PFSK-1 (cell line): Measurements from ENCODE around the gene STXBP5.

Experiments
- FOXP2 ChIP-seq: optimal IDR thresholded peaks from 2 replicates; pipeline ENCODE3; 2011; ENCODE audit warnings: borderline replicate concordance, control low read depth, inconsistent platforms; ENCODE audit not compliant: insufficient read depth; ENCODE audit errors: extremely low read length, extremely low read depth
- POLR2AphosphoS5 ChIP-seq: IDR thresholded peaks from 2 replicates; pipeline ENCODE4 v1.6.1; 2012; ENCODE audit warnings: low read depth, mild to moderate bottlenecking, control low read depth, low read length, moderate library complexity
- REST ChIP-seq, 2 experiments: IDR thresholded peaks; 2 replicates each; pipeline versions ENCODE4 v1.6.1 to v1.8.0; 2011 to 2012; ENCODE audit warnings: low read depth in 2 of 2, low read length in 2 of 2, control low read depth in 1 of 2, inconsistent platforms in 1 of 2, mild to moderate bottlenecking in 1 of 2, moderate library complexity in 1 of 2; ENCODE audit not compliant: insufficient read depth in 1 of 2
- SIN3A ChIP-seq: IDR thresholded peaks from 2 replicates; pipeline ENCODE4 v1.6.1; 2012; ENCODE audit warnings: mild to moderate bottlenecking, low read length, moderate library complexity, borderline replicate concordance; ENCODE audit not compliant: insufficient read depth
- TAF1 ChIP-seq: IDR thresholded peaks from 2 replicates; pipeline ENCODE4 v1.6.1; 2012; ENCODE audit warnings: low read length, control low read depth, borderline replicate concordance; ENCODE audit not compliant: insufficient read depth

The STXBP5 gene

GRCh38 chr6:147331401-147331800 is 127.2 kb downstream of the STXBP5 start:
- no peak for TF ChIP-seq SIN3A

- TF ChIP-seq FOXP2 (no peak), TAF1 (no peak), POLR2AphosphoS5 (no peak), REST (IDR thresholded peaks at IDR 0.05; ENCODE audit: insufficient read depth in 1 of 2, low read depth in 2 of 2, low read length in 2 of 2) (no peak), SIN3A (no peak)
Measured at GRCh38 chr6:147337921-147338320, 133.7 kb downstream of the STXBP5 start.

GRCh38 chr6:147341486-147341885 is 137.3 kb downstream of the STXBP5 start:
- TF ChIP-seq REST (IDR thresholded peaks at IDR 0.05; ENCODE audit: insufficient read depth in 1 of 2, low read depth in 2 of 2, low read length in 2 of 2) (no peak), POLR2AphosphoS5 (no peak), SIN3A (no peak)

GRCh38 chr6:147345902-147346301 is 141.7 kb downstream of the STXBP5 start:
- no peak for TF ChIP-seq FOXP2
- no peak for TF ChIP-seq POLR2AphosphoS5
- no peak for TF ChIP-seq SIN3A
- no peak for TF ChIP-seq REST (IDR thresholded peaks at IDR 0.05; ENCODE audit: insufficient read depth in 1 of 2, low read depth in 2 of 2, low read length in 2 of 2)
- no peak for TF ChIP-seq TAF1

GRCh38 chr6:147347179-147347881 is 143.1 kb downstream of the STXBP5 start:
- no peak for TF ChIP-seq SIN3A
- no peak for TF ChIP-seq TAF1
- no peak for TF ChIP-seq FOXP2
- TF ChIP-seq POLR2AphosphoS5 = no peak
- TF ChIP-seq REST (IDR thresholded peaks at IDR 0.05; ENCODE audit: insufficient read depth in 1 of 2, low read depth in 2 of 2, low read length in 2 of 2) = no peak
